Neutrophil (primary cell): ENCODE measurements around the gene THAP12.
"Not testable (repeated sequence)": the region's sequence is repeated elsewhere in the genome, so short reads cannot be mapped to it uniquely, and the experiment has no call there.

Experiments
- H3K27ac ChIP-seq: fragments of 200-600 bp; sonication (generic); 2 replicates; pipeline ENCODE4 v1.5.1; 2016; ENCODE audit warnings: mild to moderate bottlenecking, moderate library complexity
- H3K27me3 ChIP-seq: fragments of 200-600 bp; sonication (generic); 2 replicates; pipeline ENCODE4 v1.6.0; 2016; ENCODE audit warnings: mild to moderate bottlenecking
- H3K36me3 ChIP-seq: fragments of 200-600 bp; sonication (generic); 2 replicates; pipeline ENCODE4 v1.5.1; 2017
- H3K4me1 ChIP-seq, 2 experiments: fragments of 200-600 bp in 1 of 2; sonication (generic) in 1 of 2; 1 replicate in 1 of 2; 2 replicates in 1 of 2; pipeline versions ENCODE4 v1.5.1 to v1.6.1; 2013 to 2016; ENCODE audit warnings: low read depth in 1 of 2, low read length in 1 of 2, mild to moderate bottlenecking in 1 of 2, moderate library complexity in 1 of 2; ENCODE audit not compliant: control insufficient read depth in 1 of 2, insufficient read depth in 1 of 2
- H3K4me3 ChIP-seq, 2 experiments: fragments of 200-600 bp in 1 of 2; sonication (generic) in 1 of 2; 1 replicate in 1 of 2; 2 replicates in 1 of 2; pipeline ENCODE4 v1.5.1; 2013 to 2016; ENCODE audit warnings: low read depth in 1 of 2, low read length in 1 of 2, mild to moderate bottlenecking in 1 of 2, moderate library complexity in 1 of 2
- H3K9me3 ChIP-seq: fragments of 200-600 bp; sonication (generic); 2 replicates; pipeline ENCODE4 v1.5.1; 2016
- TF ChIP-seq, protein P1 (sequence below): fragments of 200-600 bp; sonication (generic); IDR thresholded peaks from 2 replicates; pipeline ENCODE4 v1.5.1; 2016; ENCODE audit warnings: antibody characterized with exemption

Gene THAP12

DNA sequence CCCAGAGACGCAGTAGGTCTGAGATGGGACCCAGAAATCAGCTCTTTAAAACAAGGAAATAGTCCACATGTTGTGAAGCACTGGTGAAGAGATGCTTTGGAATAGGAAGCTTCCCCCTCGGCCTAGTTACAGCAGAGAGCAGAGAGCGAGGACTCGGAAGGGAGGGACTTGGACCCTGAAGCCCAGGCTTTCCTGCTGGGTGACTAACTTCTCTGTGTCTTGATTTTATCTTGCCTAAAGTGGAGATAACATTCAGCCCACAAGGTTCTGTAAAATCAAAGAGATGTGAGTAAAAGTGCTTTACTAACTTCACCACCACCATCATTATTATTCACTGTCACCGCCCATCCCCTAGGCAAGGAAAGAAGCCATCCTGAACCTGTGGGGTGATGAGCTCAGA is 58.4 kb downstream of the THAP12 start:
- TF ChIP-seq, protein P1, sequence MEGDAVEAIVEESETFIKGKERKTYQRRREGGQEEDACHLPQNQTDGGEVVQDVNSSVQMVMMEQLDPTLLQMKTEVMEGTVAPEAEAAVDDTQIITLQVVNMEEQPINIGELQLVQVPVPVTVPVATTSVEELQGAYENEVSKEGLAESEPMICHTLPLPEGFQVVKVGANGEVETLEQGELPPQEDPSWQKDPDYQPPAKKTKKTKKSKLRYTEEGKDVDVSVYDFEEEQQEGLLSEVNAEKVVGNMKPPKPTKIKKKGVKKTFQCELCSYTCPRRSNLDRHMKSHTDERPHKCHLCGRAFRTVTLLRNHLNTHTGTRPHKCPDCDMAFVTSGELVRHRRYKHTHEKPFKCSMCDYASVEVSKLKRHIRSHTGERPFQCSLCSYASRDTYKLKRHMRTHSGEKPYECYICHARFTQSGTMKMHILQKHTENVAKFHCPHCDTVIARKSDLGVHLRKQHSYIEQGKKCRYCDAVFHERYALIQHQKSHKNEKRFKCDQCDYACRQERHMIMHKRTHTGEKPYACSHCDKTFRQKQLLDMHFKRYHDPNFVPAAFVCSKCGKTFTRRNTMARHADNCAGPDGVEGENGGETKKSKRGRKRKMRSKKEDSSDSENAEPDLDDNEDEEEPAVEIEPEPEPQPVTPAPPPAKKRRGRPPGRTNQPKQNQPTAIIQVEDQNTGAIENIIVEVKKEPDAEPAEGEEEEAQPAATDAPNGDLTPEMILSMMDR = no peak
- peaks cover 65% of the 10 kb centered on the region for H3K27me3 ChIP-seq

DNA sequence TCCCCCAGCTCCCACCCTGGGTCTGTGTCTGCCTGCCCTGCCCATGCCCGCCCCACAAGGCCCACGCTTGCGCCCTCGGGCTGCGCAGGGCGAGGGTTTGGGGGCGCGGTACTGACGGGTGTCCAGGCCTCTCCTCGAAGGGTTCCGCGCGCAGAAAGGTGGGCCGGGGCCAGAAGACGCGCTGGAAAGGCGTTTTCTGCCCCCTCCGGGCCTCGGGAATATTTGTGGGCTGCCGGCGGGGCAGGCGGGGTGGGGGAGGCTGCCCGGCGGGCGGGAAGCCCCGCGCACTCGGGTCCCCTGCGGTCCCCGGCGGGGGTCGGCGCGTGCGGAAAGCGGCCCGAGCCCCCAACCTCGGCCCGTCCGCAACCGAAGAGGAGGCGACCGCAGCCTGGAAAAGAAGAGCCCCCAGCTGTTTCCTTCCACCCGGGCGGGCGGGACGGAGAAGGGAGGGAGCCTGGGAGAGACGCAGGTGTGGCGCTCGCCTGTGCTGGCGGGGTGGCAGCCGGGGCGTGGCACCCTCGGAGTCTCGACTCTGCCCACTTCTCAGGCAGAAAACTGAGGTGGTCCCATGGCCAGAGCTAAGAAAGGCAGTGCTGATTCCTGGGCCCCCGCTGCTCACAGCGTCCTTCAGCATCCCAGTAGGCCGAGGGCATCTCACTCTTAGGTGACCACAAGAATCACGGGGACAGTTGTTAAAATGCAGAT is 59.0 kb downstream of the THAP12 start:
- TF ChIP-seq, protein P1 = no peak
- peaks cover 65% of the 10 kb centered on the region for H3K27me3 ChIP-seq
- H3K9me3 ChIP-seq = no peaks in the 10 kb centered on the region
- H3K4me1 ChIP-seq = no peaks in the 10 kb centered on the region
- H3K27ac ChIP-seq = no peak overlapping the region
- H3K36me3 ChIP-seq = no peaks in the 10 kb centered on the region
- H3K4me3 ChIP-seq = no peak overlapping the region

More for the DNA sequence above, 58.4 kb downstream of the THAP12 start:
- Histone ChIP-seq H3K27ac (no peak overlapping the region), H3K4me1 (no peaks in the 10 kb centered on the region), H3K9me3 (no peaks in the 10 kb centered on the region), H3K4me3 (no peak overlapping the region), H3K36me3 (no peaks in the 10 kb centered on the region)

DNA sequence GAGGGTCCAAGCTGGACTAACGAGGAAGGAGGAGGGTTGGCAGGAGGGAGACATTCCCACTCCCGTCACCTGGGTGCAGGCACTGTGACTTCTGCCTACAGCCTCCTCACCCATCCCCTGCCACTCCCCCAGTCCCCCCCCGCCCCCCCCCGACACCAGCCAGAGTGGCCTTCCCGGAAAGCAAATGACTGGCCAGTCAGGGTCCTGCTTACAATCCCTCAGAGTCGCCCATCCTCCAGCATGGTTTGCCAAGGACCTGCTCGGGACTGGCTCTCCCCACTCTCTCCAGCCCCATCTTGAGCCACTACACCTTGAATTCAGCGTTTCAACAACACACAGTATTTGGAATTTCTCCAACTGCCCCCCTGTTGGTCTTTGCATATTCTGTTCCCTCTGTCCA is 59.6 kb downstream of the THAP12 start:
- TF ChIP-seq, protein P1 = no peak
- H3K4me3 ChIP-seq = no peak overlapping the region
- H3K27ac ChIP-seq = no peak overlapping the region
- H3K36me3 ChIP-seq = no peaks in the 10 kb centered on the region
- H3K4me1 ChIP-seq = no peaks in the 10 kb centered on the region
- H3K9me3 ChIP-seq = no peaks in the 10 kb centered on the region
- H3K27me3 ChIP-seq = peaks cover 65% of the 10 kb centered on the region

DNA sequence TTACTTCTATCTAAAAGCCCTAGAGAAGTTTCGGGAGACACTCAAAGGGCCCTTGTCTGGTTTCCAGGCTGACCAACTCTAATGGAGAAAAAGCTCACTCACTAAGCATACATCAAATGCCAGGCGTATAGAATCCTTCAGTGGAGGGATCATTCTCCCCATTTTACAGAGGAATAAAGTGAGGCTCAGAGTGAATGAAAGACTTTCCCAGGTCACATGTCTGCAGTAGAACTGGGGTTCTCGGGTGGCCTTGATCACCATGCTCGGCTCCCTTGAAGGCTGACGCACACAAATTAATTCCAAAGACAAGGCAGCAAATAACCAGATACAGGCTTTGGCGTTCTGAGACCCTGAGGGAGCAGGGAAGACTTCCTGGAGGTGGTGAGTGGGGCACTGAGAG is 60.0 kb downstream of the THAP12 start:
- no peak overlapping the region for H3K4me3 ChIP-seq
- H3K4me1 ChIP-seq = no peaks in the 10 kb centered on the region
- no peak overlapping the region for H3K27ac ChIP-seq
- TF ChIP-seq, protein P1 = no peak
- H3K36me3 ChIP-seq = no peaks in the 10 kb centered on the region
- H3K9me3 ChIP-seq = no peaks in the 10 kb centered on the region
- peaks cover 63% of the 10 kb centered on the region for H3K27me3 ChIP-seq

DNA sequence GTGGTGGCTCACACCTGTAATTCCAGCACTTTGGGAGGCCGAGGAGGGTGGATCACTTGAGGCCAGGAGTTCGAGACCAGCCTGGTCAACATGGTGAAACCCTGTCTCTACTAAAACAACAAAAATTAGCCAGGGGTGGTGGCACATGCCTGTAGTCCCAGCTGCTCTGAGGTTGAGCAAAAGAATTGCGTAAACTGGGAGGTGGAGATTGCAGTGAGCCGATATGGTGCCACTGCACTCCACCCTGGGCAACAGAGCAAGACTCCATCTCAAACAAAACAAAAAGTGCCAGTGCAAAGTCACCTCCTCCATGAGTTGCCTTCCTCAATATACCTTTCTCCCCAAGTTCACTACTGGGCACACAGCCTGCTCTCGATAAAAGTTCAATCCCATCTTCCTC is 61.1 kb downstream of the THAP12 start:
- H3K36me3 ChIP-seq, H3K27ac ChIP-seq, H3K4me1 ChIP-seq, H3K9me3 ChIP-seq, H3K4me3 ChIP-seq: not testable (repeated sequence)
- H3K27me3 ChIP-seq = peaks cover 60% of the 10 kb centered on the region

DNA sequence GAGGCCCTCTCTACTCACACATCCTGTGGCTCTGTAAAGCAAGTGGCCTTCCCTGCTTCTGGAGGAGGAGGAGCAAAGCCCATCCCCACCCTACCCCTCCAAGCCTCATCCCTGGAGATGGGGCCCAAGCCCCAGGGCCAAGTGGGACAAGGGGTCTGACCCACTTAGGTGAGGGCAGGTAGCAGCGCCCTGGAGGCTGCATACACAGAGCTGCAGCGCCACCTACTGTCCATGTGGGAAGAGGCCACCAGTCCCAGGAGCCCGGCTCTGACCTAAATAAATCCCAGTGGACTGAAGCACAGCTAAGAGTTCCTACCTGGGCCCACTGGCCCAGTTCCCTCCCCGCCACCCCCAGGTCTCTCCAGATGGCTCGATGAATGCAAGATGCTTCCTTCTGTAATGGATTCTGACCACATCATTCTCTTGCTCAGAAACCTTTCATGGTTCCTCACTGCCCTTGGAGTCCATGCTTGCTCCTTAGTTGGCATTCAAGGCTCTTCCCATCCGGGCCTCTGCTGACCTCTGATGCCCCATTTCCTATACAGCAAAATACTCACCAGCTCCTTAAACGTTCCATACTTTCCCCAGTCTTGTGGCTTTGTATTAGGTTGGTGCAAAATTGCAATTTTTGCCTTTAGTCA is 62.1 kb downstream of the THAP12 start:
- Histone ChIP-seq H3K9me3 (no peaks in the 10 kb centered on the region), H3K27me3 (peaks cover 51% of the 10 kb centered on the region), H3K4me3 (no peak overlapping the region), H3K36me3 (no peaks in the 10 kb centered on the region), H3K4me1 (peaks cover 0 to 3% of the 10 kb centered on the region in 2 experiments), H3K27ac (no peak overlapping the region)
- TF ChIP-seq, protein P1 = peak; percentile 76
